ENCODE results near the gene NAGLU.
"Not testable (repeated sequence)": the region's sequence is repeated elsewhere in the genome, so short reads cannot be mapped to it uniquely, and the experiment has no call there.

NAGLU gene

DNA sequence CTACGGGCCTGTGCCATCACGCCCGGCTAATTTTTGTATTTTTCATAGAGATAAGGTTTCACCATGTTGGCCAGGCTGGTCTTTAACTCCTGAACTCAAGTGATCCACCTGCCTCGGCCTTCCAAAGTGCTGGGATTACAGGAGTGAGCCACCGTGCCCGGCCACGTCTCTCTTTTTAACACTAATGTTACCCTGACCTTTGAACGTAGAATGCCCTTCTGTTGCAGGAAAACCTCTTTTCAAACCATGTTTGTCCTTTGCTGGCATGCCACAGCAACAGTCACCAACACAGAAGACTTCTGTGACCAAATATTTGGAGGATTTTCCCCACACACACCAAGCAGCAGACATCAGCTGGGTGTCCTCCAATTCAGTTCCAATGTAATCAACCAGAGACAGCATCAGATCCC lies 8.8 kb downstream of the NAGLU start:
- DNase-seq (ENCODE audit: low read depth in 2 of 2), result no peak

DNA sequence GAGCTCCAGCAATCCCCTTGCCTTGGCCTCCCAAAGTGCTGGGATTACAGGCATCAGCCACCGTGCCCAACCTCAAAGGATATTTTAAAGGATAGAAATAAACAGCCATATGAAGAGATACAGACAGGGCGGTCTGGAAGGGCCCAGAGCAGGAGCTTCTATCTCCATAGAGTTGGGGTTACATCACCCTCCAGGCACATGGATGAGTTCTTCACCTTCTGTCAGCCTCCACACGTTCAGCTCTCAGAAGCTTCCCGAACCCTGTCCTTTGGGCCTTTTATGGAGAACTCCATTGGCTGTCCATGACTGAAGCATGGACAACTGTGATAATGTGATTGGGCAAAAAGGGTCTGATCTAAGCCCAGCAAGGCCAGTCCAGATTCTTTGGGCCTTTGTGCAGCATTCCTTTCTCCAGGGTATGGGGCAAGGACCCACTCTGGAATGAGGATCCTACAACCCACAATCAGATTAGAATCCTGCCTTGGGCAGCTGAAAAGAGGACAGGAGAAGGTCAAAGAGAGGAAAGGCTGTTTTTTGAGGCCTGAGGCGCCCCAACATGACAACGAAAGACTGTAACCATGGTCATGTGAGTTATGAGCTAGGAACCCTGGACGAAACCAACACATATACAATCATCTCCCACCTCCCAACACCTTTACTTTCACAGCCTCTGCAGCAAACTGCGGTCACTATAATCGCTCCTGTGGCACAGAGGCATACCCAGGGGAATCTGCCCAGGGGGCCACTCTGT lies 9.9 kb downstream of the NAGLU start:
- DNase-seq (ENCODE audit: low read depth in 2 of 2), result not testable (repeated sequence)

DNA sequence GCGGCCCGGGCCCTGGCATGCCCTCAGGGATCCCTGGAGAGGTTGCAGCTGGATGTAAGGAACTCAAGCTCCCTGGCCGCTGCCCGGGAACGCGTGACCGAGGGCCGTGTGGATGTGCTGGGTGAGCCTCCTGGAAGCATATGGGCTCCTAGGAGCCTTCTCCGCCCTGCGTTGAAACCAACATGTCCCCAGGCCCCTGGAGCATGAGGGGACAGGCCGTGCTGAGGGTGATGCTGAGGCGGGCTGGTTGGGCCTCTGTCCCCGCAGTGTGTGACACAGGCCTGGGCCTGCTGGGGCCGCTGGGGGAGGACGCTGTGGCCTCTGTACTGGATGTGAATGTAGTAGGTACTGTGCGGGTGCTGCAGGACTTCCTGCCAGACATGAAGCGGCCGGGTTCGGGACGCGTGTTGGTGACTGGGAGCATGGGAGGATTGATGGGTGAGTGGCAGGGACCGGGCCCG lies 11.0 kb downstream of the NAGLU start:
- DNase-seq (ENCODE audit: low read depth in 2 of 2), result no peak

DNA sequence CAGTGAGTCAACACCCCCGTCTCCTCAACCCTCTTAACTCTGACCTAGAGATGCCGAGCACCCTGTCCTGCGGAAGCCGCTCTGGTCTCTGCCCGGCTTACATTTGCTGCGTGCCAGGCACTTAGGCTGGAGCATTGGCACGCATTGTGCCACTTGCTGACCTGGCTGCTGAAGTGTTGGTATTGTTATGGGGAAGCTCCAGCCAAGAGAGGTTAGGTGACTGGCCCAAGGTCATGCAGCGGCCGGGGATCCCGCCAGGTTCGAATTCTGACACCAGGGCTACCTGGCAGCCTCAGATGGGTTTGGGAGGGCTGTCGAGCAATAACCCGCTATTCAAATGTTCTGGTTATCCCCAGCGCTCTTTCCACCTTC lies 11.6 kb downstream of the NAGLU start:
- DNase-seq (ENCODE audit: low read depth in 2 of 2), result no peak

DNA sequence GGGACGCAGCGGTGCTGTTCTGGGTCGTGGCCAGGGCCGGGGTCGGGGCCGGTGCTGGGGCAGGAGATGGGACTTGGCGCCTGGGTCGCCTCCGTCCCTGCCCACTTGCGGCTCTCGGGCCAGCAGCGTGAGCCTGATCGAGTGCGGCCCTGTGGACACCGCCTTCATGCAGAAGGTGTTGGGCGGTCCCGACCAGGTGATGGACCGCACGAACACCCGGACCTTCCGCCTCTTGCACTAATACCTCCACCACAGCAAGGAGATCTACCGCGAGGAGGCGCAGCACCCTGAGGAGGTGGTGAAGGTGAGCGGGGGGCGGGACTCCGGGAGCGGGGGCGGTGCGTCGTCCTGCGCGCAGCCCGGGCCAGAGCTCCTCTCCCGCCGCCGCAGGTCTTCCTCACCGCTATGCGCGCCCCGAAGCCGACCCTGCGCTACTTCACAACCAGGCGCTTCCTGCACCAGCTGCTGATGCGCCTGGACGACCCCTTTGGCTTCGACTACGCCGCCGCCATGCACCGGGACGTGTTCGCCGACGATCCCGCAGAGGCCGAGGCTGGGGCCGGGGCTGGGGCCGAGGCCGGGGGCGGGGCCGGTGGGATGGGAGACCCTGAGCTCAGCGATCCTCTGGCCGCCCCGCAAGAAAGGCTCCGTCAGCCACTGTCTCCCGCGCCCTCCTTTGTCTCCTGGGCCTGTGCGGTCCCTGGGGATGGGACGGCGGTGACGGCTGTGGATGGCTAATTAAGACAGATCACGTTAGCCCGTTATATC lies 12.2 kb downstream of the NAGLU start:
- DNase-seq (ENCODE audit: low read depth in 2 of 2), result peak; percentile 73 to 77

DNA sequence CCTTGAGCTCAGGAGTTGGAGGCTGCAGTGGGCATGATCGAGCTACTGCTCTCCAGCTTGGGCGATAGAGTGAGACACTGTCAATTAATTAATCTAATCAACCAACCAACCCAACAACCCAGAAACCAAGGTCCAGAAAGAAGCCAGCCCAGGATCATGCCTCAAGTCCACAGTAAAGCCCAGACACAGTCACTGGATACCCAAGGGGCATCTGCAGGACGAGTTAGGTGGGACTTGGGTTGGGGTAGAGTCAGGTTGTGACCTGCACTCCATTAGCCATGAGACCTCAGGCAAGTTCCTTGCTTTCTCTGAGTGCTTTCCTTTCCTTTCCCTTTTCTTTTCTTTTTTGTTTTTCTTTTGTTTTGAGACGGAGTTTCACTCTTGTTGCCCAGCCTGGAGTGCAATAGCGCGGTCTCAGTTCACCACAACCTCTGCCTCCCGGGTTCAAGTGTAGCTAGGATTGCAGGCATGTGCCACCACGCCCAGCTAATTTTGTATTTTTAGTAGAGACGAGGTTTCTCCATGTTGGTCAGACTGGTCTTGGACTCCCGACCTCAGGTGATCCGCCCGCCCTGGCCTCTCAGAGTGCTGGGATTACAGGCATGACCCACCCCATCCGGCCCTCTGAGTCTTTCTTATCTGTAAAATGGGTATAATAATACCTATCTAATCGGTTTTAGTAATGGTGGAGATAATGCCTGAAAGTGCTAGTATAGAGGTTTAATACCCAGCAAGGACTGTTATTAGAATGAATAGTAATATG lies 13.1 kb downstream of the NAGLU start:
- DNase-seq (ENCODE audit: low read depth in 2 of 2), result no peak

DNA sequence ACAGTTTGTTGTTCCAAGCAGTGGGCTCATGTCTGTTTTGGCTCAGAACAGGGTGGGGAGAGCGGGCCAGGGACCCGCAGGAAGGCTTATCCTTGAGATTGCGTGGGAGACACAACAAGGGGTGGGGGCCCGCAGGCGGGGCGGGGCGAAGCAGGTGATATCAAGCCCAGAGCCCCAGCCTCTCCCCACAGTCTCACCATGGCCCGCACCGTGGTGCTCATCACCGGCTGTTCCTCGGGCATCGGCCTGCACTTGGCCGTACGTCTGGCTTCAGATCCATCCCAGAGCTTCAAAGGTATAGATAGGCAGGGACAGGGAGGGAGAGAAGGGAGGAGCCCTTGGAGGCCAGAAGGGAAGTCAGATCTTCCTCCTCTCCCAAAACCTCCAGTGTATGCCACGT lies 16.7 kb downstream of the NAGLU start, which contains the start of gene HSD17B1:
HSD17B1 (plus strand) TSS at position 188 of the 400 bp plus-strand sequence; CDS start at position 199, 11 bp downstream.
- DNase-seq (ENCODE audit: low read depth in 2 of 2), result not testable (repeated sequence)

DNA sequence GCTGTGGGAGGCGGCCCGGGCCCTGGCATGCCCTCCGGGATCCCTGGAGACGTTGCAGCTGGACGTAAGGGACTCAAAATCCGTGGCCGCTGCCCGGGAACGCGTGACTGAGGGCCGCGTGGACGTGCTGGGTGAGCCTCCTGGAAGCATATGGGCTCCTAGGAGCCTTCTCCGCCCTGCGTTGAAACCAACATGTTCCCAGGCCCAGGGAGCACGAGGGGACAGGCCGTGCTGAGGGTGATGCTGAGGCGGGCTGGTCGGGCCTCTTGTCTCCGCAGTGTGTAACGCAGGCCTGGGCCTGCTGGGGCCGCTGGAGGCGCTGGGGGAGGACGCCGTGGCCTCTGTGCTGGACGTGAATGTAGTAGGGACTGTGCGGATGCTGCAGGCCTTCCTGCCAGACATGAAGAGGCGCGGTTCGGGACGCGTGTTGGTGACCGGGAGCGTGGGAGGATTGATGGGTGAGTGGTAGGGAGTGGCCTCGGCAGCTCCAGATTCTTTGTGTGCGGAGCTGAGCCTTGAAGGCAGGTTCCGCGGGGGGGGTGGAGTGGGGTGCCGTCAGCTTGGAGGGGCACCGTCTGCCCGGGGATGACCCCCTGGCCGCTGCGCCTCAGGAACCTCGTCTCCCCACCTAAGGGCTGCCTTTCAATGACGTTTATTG lies 17.2 kb downstream of the NAGLU start:
- no peak for DNase-seq (ENCODE audit: low read depth in 2 of 2)

DNA sequence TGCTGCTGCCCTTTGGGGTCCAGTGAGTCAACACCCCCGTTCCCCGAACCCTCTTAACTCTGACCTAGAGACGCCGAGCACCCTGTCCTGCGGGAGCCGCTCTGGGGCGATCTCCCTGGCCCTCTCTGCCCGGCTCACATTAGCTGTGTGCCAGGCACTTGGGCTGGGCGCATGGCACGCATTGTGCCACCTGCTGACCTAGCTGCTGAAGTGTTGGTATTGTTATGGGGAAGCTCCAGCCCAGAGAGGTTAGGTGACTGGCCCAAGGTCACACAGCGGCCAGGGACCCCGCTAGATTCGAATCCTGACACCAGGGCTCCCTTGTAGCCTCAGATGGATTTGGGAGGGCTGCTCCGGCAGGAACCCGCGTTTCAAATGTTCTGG lies 17.8 kb downstream of the NAGLU start:
- no peak for DNase-seq (ENCODE audit: low read depth in 2 of 2)

DNA sequence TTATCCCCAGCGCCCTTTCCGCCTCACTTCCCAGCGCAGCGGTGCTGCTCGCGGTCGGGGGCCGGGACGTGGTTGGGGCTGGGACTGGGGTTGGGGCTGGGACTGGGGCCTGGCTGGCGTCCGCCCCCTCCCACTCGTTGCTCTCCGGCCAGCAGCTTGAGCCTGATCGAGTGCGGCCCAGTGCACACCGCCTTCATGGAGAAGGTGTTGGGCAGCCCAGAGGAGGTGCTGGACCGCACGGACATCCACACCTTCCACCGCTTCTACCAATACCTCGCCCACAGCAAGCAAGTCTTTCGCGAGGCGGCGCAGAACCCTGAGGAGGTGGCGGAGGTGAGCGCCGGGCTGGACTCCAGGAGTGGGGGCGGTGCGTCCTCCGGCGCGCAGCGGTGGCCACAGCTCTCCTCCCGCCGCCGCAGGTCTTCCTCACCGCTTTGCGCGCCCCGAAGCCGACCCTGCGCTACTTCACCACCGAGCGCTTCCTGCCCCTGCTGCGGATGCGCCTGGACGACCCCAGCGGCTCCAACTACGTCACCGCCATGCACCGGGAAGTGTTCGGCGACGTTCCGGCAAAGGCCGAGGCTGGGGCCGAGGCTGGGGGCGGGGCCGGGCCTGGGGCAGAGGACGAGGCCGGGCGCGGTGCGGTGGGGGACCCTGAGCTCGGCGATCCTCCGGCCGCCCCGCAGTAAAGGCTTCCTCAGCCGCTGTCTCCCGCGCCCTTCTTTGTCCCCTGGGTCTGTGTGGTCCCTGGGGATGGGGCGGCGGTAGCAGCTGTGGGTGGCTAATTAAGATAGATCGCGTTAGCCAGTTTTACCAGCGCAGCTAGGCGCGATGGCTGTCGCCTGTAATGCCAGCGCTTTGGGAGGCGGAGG lies 18.4 kb downstream of the NAGLU start:
- peak; percentile 81 for DNase-seq (ENCODE audit: low read depth in 2 of 2)

DNA sequence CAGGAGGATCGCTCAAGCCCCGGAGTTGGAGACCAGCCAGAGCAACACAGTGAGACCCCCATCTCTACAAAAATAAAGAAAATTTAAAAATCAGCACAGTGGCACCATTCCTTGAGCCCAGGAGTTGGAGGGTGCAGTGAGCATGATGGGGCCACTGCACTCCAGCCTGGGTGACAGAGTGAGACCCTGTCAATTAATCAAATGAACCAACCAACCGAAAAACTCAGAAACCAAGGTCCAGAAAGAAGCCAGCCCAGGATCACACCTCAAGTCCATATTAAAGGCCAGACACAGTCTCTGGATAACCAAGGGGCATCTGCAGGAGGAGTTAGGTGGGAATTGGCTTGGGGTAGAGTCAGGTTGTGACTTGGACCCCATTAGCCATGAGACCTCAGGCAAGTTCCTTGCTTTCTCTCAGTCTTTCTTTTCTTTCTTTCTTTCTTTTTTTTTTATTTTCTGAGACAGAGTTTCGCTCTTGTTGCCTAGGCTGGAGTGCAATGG lies 19.1 kb downstream of the NAGLU start:
- DNase-seq (ENCODE audit: low read depth in 2 of 2), result no peak

DNA sequence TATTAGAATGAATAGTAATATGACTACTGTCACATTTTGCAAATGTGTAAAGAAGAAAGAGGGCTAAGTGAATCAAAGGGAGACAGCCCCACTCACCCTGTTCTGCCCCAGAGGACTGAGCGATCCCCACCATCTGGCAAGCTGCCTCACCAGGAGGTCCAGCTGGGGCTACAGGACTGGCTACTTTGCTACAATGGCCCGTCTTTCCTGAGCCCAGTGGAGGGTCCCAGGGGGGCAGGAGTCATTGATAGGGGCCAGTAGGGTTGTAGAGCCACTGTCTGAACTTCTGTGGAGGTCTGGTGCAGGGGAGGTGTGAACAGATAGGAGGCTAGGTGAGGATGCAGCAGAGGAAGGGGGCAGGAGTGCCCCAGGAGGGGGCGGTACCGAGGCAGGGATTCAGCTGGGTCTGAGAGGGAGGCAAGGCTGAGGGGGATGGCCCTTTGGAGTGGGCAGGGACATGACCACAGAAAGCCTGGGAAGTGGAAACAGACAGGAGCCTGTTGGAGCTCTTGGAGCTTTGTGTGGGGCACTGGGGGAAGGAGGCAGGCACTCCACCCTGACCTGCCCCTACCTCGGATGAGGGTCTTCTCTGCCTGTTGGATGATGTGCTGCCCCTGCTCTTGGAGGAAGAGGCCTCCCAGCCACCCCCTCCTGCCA lies 20.0 kb downstream of the NAGLU start:
- not testable (repeated sequence) for DNase-seq (ENCODE audit: low read depth in 2 of 2)

DNA sequence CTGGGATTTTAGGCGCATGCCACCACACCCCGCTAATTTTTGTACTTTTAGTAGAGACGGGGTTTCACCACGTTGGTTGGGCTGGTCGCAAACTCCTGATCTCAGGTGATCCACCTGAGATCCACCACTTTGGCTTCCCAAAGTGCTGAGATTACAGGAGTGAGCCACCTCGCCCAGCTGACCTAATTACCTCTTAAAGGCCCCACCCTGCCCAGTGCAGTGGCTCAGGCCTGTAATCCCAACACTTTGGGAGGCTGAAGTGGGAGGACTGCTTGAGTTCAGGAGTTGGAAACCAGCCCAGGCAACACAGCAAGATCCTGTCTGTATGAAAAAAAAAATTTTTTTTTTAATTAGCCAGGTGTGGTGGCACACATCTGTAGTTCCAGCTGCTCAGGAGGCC lies 23.0 kb downstream of the NAGLU start:
- no peak for DNase-seq (ENCODE audit: low read depth in 2 of 2)

DNA sequence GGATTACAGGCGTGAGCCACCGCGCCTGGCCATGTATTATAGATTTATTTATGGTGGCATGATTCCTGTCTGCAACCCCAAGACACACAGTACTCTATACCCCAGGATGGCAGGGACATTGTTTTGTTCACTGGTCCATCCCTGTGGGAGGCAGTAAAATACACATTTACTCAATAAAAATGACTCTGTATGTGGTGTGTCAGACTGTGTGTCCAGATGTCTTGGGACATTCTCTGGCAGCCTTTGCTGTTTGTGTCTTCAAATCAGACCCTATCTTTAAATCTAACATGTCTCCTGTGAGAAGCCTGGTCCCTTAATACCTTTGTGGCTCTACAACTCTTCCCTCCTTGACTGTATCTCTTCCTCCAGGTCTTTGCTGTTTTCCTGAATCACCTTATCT lies 24.2 kb downstream of the NAGLU start:
- no peak for DNase-seq (ENCODE audit: low read depth in 2 of 2)

DNA sequence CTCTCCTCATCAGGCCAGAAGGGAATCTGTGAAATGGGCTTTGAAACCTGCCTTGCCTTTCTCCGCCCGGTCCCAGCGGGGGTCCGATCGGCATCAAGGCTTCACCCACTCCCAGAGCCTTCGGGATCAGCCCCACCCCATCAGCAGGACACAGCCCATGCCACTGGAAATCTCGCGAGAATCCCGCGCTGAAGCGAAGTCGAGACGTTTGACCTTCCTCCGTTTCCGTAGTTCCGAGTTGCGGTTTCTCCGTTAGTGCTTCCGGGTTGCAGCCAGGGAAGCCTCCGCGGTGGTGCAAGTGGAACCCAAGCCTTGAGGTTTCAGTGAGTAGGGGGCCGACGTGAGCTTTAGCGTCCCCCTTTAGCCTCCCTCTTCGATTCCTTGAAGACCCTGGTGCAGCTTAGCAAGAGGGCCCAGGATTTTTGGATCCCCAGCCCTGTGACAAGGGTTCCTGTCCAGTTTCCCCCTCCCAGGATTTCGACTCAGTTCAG lies 25.9 kb downstream of the NAGLU start, which contains the start of gene COASY:
COASY (plus strand) TSS at position 252 of the 491 bp plus-strand sequence. CDS start 475 bp downstream, outside the sequence.
- DNase-seq (ENCODE audit: low read depth in 2 of 2), result peak; percentile 85 to 92

DNA sequence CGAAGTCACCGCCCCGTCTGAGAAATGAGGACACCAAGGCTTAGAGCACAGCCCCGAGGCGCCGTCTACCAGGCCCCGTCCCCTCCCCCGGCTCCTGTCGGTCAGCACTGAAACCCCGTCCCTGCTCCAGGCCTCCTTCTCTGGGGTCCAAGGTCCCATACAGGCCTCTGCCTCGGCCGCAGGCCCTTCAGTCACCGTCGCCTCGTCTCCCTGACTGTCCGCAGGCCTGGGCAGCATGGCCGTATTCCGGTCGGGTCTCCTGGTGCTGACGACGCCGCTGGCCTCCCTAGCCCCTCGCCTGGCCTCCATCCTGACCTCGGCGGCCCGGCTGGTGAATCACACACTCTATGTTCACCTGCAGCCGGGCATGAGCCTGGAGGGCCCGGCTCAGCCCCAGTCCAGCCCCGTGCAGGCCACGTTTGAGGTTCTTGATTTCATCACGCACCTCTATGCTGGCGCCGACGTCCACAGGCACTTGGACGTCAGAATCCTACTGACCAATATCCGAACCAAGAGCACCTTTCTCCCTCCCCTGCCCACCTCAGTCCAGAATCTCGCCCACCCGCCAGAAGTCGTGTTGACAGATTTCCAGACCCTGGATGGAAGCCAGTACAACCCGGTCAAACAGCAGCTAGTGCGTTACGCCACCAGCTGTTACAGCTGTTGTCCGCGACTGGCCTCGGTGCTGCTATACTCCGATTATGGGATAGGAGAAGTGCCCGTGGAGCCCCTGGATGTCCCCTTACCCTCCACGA lies 26.5 kb downstream of the NAGLU start:
- DNase-seq (ENCODE audit: low read depth in 2 of 2), result no peak

DNA sequence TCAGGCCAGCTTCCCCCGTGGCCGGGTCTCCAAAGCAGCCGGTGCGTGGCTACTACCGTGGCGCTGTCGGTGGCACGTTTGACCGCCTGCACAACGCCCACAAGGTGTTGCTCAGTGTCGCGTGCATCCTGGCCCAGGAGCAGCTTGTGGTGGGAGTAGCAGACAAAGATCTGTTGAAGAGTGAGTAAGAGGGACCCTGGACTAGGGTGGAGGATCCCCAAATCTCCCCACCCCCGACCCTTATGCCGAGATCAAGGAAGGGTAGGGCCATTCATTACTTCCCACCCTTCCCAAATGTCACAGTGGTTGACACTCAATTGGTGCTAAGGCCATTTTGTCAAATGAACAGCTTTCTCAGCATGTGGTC lies 27.1 kb downstream of the NAGLU start:
- no peak for DNase-seq (ENCODE audit: low read depth in 2 of 2)

DNA sequence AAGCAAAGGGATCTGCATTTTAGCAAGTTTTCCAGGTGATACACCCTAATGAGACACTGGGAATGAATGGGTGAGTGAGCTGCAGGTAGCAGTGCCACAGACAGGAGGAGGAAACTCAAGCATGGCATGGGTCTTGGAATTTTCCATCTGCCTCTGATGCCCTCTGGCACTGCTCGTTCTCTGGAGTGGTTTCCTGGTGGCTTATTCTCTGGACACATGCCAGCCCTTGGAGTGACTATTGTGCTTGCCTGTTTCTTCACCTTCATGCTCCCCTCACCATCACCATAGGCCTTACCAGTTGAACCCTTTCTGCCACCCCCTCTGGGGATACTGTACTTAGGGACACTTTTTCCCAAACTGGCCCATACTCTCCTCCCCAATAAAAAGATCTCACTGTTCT lies 27.5 kb downstream of the NAGLU start:
- no peak for DNase-seq (ENCODE audit: low read depth in 2 of 2)

DNA sequence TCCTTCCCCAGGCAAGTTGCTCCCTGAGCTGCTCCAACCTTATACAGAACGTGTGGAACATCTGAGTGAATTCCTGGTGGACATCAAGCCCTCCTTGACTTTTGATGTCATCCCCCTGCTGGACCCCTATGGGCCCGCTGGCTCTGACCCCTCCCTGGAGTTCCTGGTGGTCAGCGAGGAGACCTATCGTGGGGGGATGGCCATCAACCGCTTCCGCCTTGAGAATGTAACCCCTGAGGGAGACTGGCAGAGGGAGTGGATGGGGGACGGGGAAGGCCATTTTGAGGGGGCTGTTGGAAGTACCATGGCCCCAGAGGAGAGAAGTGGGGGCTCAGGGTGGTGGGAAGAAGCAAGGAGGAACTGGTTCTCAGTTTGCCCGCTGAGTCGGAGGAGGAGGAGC lies 27.9 kb downstream of the NAGLU start:
- no peak for DNase-seq (ENCODE audit: low read depth in 2 of 2)

Data from stimulated activated CD8-positive, alpha-beta memory T cell treated with anti-CD3 and anti-CD28 coated beads, Interleukin-2, amount 100 ng/mL, for 48 hours (primary cell).